Myocyte (in vitro differentiated cells): Measurements from ENCODE around the gene TEX261. TPM values are rescaled to one million over a fixed set of nuclear protein-coding genes. Genes with fewer than 3 reads are reported as not detected.

Source experiments
- DNase-seq: peaks from one replicate; pipeline ENCODE4 v3.0.0-alpha.2; 2012; ENCODE audit warnings: low read depth
- total RNA-seq: library from RNA; depleted of rRNA; stranded (reverse); fragments of >200 nt; gene quantifications from 2 replicates; pipeline ENCODE4 v1.2.3, GENCODE V29; 2014

TEX261 gene
- total RNA-seq, 1 donor from 2014 or later: 51.4 TPM

DNA sequence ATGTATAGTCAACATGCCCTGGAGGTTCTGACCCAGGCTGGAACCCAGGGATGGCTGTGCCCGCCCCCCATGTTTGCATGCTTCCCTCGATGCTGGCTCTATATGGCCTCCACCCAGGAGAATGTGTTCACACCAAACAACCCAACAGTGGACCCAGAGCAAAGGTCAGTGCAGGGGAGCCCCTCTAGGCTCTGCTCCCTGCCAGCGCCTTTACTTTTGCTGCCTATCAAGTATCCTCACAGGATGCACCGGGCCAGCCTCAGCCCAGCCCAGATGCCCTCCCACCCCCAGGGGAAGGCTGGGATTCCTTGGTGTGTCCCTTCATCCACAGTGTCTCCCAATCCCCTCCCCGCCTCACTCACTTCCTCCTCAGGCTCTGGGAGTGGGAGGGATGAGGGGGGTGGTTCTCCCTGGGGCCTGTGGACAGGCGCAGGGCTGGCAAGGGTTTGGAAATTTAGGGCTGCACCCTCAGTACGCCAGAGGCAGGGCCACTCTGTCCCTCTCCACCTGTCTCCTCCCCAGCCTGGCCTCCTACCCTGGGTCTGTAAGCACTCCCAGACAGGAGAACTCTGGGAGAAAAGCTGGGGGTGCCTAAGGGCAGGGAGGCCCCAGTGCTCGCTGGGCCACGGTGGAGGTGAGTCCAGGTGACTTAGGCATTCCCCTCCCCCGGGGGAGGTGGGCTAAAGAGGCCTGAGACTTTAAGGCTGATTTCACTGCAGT is 56.6 kb downstream of the TEX261 start:
- peak; percentile 23 for DNase-seq

DNA sequence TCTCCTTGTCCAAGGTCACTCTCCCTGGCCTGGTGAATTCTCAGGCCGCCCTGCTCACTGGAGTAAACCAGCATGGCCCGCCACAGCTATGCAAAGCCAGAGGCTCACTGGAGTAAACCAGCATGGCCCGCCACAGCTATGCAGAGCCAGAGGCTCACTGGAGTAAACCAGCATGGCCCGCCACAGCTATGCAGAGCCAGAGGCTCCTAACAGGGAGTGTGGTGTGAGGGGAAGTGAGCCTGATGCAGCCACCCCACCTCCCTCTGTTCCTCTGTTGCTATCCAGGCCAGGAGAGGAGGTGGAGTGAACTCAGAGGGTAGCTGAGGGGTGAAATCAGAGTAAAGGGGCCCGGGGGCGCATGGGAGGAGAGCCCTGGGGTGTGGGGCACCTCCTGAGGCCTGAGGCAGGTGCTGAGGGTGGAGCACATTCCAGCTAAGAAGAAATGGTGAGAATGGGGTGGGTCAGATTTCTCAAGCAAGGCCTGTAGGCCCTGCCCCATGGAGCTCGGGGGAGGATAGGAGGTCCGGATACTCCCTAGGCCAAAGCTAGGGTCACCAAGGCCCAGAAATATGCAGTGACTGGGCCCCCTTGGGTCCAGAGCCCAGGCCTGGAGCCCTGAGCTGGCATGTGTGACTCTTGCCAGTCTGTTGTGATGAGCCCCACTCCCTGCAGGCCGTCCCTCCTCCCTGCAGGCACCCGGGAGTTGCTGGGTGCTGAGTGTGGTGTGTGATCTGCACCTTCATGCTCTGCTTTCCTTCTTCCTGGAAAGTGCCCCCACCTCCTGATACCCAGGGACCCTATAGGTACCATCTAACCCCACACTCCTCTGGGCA is 57.5 kb downstream of the TEX261 start:
- DNase-seq: peak; percentile 88

- DNase-seq: no peak
Measured at GRCh38 chr2:70936165-70936978, 58.3 kb downstream of the TEX261 start.

Other genes with a start within 250 kb of the TEX261 start
- not detected in 2 replicates for gene ADD2, start 226.7 kb downstream of the TEX261 start, total RNA-seq
- not detected in 2 replicates for gene FIGLA, start 204.2 kb downstream of the TEX261 start, total RNA-seq
- 0.10 TPM in 1 of 2 replicates, not detected in the other for gene CLEC4F, start 174.3 kb downstream of the TEX261 start, total RNA-seq
- gene CD207, start 159.1 kb downstream of the TEX261 start, total RNA-seq: 0.26 TPM in 1 of 2 replicates, not detected in the other
- gene VAX2, start 94.3 kb downstream of the TEX261 start, total RNA-seq: 16.4 and 24.0 TPM in 2 replicates
- gene ATP6V1B1, start 59.0 kb downstream of the TEX261 start, total RNA-seq: 1.7 and 3.8 TPM in 2 replicates
- gene ANKRD53, start 16.2 kb downstream of the TEX261 start, total RNA-seq: 1.5 TPM in 1 of 2 replicates, not detected in the other
- 54.6 and 75.3 TPM in 2 replicates for gene NAGK, start 73.8 kb upstream of the TEX261 start, total RNA-seq
- gene MCEE, start 135.4 kb upstream of the TEX261 start, total RNA-seq: 16.1 and 16.4 TPM in 2 replicates
- gene MPHOSPH10, start 135.8 kb upstream of the TEX261 start, total RNA-seq: 25.9 and 29.0 TPM in 2 replicates
- gene PAIP2B, start 232.2 kb upstream of the TEX261 start, total RNA-seq: 0.78 and 0.83 TPM in 2 replicates